ENCODE results near the gene LIMK2.
A peak's percentile ranks its signal among the peaks of the same experiment; 100 is the strongest.

LIMK2 gene

DNA sequence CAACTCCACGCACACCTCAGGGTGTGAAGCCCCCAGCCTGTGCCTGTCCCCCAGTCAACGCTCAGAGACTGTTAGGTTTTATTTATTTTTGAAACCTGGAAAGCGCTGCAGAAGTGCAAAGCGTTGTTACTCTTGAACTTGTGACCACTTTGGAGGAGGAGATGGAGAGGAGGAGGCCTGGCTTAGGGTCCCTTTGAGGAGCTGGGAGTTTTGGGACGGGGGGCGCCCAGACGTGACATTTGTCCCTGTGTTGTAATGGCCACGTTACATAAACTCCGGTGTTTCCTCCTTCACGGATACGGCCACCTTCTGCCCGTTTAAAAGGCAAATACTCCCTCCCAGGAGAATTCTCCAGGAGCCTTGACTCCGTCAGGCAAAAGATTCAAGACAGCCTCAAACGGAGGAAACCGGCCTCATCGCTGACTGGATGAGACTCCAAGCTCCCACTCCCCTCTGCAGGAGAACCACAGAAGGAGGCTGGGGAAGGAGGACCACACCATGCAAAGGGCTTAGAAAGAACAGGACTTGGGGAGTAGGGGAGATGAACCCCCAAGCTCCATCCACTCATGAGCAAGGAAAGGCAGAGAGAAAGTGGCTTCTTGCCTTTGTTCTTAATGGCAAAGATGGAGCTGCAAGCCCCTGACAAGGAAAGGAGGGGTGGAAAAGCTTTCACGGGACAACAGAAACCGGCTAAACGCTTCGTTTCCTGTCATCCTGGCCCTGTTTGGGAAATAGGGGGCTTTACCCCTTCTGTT is 79.6 kb downstream of the LIMK2 start:
- POLR2A ChIA-PET (ENCODE audit: low non-redundant PET) = interaction anchor here (1.4 kb wide), 1 partner anchor 43 kb away, joined by 4 read pairs; no protein-coding TSS in a partner anchor
- H3K27ac ChIP-seq = peak overlapping the region; percentile 85
- TF ChIP-seq, protein P1, sequence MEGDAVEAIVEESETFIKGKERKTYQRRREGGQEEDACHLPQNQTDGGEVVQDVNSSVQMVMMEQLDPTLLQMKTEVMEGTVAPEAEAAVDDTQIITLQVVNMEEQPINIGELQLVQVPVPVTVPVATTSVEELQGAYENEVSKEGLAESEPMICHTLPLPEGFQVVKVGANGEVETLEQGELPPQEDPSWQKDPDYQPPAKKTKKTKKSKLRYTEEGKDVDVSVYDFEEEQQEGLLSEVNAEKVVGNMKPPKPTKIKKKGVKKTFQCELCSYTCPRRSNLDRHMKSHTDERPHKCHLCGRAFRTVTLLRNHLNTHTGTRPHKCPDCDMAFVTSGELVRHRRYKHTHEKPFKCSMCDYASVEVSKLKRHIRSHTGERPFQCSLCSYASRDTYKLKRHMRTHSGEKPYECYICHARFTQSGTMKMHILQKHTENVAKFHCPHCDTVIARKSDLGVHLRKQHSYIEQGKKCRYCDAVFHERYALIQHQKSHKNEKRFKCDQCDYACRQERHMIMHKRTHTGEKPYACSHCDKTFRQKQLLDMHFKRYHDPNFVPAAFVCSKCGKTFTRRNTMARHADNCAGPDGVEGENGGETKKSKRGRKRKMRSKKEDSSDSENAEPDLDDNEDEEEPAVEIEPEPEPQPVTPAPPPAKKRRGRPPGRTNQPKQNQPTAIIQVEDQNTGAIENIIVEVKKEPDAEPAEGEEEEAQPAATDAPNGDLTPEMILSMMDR (conservative IDR thresholded peaks at IDR 0.05; ENCODE audit: low read depth) = no peak
- CTCF ChIA-PET = interaction anchor here (1.0 kb wide), 1 partner anchor 21 kb away, joined by 3 read pairs; no protein-coding TSS in a partner anchor
- no peak for DNase-seq (ENCODE audit: low spot score)

DNA sequence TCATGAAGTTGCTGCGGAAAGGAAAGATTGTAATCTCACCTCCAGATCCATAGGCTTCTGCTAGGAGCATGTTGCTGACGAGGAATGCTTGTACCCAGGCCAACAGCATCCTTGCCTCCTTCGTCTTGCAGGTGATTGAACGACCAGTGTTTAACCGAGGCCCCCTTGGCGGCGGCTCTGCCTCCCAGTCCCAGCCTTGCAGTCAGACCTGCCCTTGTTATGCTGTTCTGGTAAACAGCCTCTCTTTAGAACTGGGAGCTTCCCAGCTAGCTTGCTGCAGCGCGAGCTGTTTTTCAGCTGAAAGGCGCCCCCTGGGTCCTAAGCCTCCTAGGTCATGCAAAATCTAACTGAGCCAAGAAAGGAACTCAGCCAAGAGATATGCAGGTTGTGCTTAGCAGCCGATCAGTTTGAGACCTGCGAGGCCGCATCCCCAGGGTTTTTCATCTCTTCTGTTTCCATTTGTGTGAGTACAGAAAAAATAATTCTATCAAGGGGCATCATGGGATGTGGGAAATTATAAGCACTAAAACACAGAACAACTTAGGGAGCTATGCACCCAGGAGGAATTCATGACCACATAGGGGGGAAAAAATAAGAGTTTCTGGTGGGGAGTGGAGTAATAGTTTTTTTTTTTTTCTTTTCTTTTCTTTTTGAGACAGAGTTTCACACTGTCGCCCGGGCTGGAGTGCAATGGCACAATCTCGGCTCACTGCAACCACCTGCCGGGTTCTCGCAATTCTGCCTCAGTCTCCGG is 80.3 kb downstream of the LIMK2 start, which contains the start of gene PIK3IP1:
PIK3IP1 (minus strand) TSS at position 253 of the 754 bp plus-strand sequence; CDS start at position 109, 144 bp downstream.
- peak within 1 kb of the TSS; percentile 85 for H3K27ac ChIP-seq
- peak; percentile 65 for DNase-seq (ENCODE audit: low spot score)
- POLR2A ChIA-PET (ENCODE audit: low non-redundant PET) = interaction anchor here (1.4 kb wide), 1 partner anchor 44 kb away, joined by 4 read pairs; no protein-coding TSS in a partner anchor
- CTCF ChIA-PET = interaction anchor here (0.6 to 1.0 kb wide), 3 partner anchors 11 to 373 kb away, joined by 3 read pairs; no protein-coding TSS in a partner anchor
- TF ChIP-seq, protein P1 (conservative IDR thresholded peaks at IDR 0.05; ENCODE audit: low read depth) = no peak

DNA sequence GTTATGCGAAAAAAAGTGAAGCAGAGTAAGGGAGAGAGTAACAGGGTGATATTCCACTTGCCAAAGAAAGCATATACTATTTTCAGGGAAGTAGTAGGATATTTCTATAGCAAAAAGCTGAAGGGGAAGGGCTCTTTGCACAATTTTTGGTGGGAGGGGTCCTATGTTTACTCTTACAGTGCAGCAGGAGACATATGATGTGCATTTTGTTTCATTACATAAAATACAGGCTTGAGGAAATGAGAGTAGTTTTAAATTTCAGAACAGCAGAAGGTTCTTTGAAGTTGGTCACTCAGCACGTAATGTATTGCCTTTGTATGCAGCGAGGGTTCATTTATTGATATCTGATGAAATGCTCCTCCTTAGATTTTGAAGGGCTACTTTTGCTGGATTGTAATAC is 83.3 kb downstream of the LIMK2 start:
- CTCF ChIA-PET = interaction anchor here (1.2 kb wide), 1 partner anchor 18 kb away, joined by 6 read pairs; no protein-coding TSS in a partner anchor
- no peak for DNase-seq (ENCODE audit: low spot score)
- POLR2A ChIA-PET (ENCODE audit: low non-redundant PET) = no interaction called here
- TF ChIP-seq, protein P1 (conservative IDR thresholded peaks at IDR 0.05; ENCODE audit: low read depth) = no peak
- no peak overlapping the region for H3K27ac ChIP-seq

DNA sequence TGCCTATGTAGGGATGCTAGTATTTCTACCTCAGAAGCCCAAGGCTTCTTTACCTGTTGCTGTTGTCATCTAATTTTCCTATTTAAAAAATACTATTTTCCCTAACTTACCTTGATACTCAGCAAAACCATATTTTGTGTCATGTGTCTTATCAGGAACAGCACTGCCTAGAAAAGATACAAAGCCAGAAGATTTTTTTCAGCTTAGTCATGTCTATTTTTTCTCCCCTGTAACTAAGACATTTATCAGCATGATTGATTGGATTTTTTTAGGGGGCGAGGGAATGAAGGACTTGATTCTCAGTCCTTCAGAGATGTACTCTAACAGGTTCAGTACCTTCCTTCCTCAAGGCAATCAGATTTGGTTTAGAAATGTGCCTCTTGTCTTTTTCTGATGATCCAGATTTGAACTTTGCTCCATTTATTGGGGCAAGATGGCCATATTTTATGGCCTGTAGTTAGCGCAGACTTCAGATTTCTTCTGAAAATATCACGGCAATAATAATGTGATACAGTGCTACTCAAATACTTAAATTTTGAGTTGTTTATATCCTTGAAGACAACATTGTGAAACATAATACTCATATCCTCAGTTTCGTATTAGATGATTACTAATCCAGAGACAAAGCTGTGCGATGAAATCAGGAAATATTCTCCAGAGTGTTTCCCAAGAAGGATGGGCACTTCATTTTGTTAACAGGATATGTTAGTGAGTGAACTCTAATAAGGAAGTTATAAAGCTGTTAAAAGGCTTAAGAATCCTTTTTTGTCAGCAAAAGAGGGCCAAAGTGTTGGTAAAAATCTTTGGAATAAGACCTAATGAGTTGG is 83.9 kb downstream of the LIMK2 start:
- CTCF ChIA-PET = interaction anchor here (0.6 to 1.2 kb wide), 3 partner anchors 17 to 209 kb away, joined by 3 to 6 read pairs (median 6); no protein-coding TSS in a partner anchor
- POLR2A ChIA-PET (ENCODE audit: low non-redundant PET) = no interaction called here
- no peak overlapping the region for H3K27ac ChIP-seq

DNA sequence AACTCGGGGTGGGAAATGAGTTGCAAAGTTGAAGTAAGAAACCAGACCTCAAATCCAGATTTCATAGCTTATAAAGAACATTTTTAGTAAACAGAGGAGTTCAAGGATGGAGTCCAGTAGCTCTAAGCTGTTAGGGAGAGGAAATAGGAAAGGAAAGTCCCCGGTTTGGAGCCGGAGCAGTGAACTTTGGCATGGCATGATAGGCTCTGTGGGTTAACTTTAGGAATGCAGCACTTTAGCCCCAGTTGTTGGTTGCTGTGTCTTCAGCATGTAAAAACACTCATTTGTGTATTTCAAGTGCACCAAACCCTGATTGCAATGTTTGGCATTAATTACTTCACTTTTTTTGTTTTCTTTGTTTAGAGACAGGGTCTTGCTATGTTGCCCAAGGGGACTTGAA is 88.8 kb downstream of the LIMK2 start:
- DNase-seq (ENCODE audit: low spot score) = no peak
- H3K27ac ChIP-seq = no peak overlapping the region
- ChIA-PET POLR2A (ENCODE audit: low non-redundant PET) (no interaction called here), CTCF (interaction anchor here (1.4 kb wide), 1 partner anchor 12 kb away, joined by 5 read pairs; no protein-coding TSS in a partner anchor)
- TF ChIP-seq, protein P1 (conservative IDR thresholded peaks at IDR 0.05; ENCODE audit: low read depth) = no peak

More for the DNA sequence above, 83.9 kb downstream of the LIMK2 start:
- TF ChIP-seq, protein P1 (conservative IDR thresholded peaks at IDR 0.05; ENCODE audit: low read depth) = no peak
- no peak for DNase-seq (ENCODE audit: low spot score)
